ENCODE results near the gene RBPMS2. TPM values are rescaled to one million over a fixed set of nuclear protein-coding genes. Genes with fewer than 3 reads are reported as not detected.

The RBPMS2 gene
- total RNA-seq, 1 donor = 0.27 TPM

DNA sequence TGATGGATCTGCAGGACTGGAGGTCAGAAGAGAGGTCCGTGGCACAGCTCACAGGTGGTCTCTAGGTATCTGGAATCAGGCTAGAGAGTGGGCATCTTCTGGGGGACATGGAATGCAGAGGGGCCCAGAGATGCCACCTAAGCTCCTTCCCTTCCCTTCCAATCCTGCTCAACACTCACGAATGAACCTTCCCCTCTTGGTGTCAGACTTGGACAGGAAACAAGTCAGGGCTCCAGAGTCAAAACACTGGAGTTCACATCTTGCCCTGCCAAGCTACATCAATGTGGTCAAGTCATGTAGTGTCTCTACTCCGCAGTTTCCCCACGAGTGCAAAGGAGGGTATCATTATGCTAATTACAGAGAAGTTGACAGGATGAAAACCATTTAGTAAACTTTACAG, 16.0 kb upstream of the RBPMS2 start:
- no peak for DNase-seq (ENCODE audit: low read depth in 2 of 3, low spot score in 2 of 3)

DNA sequence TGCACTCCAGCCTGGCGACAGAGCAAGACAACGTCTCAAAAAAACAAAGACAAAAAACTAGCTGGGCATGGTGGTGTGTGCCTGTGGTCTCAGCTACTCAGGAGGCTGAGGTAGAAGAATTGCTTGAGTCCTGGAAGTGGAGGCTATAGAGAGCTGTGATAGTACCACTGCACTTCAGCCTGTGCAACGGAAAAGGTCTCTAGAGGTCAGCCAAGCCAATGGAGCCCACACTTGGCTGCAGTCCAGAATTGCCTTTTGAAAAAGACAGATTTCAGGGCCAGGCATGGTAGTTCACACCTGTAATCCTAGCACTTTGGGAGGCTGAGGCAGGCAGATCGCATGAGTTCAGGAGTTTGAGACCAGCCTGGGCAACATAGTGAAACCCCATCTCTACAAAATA, 8.4 kb upstream of the RBPMS2 start:
- DNase-seq (ENCODE audit: low read depth in 2 of 3, low spot score in 2 of 3) = no peak

DNA sequence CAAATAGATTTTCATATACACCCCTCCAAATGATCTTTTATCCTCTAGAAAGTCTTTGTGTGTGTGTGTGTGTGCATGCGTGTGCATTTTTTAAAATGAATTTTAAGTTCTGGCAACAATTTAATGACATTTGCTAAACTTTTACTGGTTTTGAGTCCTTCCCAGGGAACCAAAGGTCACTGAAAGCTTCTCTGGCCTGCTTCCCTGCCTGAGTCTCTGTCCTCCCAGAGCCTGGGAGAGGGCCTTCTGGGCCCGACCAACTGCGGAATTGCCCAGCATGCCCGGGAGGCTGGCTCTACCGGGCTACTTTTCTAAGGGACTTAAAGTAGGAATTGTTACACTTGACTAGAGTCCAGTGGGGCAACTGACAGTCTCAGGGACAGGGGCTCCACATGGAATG, 7.4 kb upstream of the RBPMS2 start:
- no peak for DNase-seq (ENCODE audit: low read depth in 2 of 3, low spot score in 2 of 3)

DNA sequence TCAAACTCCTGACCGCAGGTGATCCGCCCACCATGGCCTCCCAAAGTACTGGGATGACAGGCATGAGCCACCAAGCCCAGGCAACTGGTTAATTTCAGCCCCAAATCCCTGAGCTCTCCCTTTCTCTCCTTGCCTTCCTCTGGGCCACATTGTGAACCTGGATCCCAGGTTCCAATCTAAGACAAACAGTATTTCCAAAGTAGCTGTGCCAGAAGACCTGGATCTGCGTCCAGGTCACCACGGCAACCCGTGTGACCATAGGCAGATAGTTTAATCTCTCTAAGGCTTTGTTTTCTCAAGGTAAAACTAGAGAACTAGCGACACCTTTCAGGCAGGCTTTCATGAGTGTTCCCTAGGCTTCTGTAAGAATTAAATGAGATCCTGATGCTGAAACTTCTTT, 5.9 kb upstream of the RBPMS2 start:
- DNase-seq (ENCODE audit: low read depth in 2 of 3, low spot score in 2 of 3) = no peak

DNA sequence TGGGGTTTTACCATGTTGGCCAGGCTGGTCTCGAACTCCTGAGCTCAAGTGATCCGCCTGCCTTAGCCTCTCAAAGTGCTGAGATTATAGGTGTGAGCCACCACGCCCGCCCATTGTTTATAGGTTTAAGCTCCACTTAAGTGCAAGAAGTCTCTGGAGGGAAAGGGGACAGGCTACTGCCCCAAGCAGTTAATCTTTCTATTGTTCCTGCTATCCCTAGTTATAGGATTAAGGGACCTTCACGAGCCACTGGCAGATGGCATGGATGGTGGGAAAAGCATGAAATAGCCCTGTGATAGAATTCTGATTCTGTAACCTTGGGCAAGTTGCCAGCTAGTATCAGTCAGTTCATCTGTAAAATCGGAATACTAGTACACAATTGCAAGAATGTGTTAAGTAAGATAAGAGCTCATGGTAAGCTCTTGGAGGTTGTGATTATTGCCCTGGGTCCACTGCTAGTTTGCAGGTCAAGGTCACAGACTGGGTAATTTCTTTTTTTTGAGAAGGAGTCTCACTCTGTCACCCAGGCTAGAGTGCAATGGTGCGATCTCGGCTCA, 5.3 kb upstream of the RBPMS2 start:
- DNase-seq (ENCODE audit: low read depth in 2 of 3, low spot score in 2 of 3) = no peak

DNA sequence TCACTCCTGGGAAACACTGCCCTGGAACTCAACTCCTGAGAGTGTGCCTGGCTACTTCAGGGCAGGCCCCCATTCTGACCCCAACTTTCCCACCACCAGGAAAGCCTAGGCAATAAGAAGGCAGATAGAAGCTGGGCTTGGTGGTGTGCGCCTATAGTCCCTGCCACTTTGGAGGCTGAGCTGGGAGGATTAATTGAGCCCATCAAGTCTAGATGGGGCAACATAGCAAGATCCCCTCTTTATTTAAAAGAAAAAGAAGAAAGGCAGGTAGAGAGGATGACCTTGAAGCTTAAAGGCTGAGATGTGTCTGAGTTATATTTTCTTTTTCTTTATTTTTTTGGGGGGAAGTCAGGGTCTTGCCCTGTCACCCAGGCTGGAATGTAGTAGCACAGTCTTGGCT, 4.2 kb upstream of the RBPMS2 start:
- DNase-seq (ENCODE audit: low read depth in 2 of 3, low spot score in 2 of 3) = no peak

DNA sequence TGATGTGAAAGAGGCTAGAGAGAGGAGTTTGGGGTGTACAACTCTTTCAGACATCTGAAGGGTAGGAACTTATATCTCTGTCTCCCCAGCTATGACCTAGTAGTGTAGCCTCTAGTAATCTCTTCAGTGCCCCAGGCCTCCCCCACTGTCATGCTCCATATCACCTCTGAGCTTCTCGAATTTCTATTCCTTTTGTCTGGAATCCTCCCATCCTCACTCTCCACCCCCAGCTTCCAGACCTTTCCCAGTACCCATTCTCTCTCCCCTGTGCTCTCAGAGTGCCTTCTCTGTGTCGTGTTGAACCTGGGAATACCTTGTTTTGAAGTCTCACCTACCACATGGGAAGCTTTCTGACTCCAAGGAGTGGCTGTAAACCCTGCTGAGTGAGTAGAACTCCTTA, 3.6 kb upstream of the RBPMS2 start:
- DNase-seq (ENCODE audit: low read depth in 2 of 3, low spot score in 2 of 3) = no peak

DNA sequence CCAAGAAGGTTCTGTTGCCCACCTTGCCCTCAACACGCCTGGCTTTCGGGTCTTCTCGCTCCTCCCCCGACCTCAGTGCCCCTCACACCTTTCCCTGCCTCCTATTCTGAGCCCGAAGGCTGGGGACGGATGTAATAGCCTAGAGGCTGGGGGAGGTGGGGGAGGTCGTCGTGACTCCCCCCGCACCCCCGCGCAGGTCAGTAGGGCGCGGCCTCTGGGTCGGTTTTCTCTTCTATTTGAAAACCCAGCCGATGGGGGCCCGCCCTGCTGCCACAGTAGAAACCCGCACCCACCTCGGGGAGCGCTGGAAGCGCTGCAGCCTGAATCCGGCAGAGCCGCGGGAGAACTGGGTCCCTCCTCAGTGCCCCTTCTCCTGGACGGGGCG, 1.0 kb upstream of the RBPMS2 start:
- DNase-seq (ENCODE audit: low read depth in 2 of 3, low spot score in 2 of 3) = no peak

DNA sequence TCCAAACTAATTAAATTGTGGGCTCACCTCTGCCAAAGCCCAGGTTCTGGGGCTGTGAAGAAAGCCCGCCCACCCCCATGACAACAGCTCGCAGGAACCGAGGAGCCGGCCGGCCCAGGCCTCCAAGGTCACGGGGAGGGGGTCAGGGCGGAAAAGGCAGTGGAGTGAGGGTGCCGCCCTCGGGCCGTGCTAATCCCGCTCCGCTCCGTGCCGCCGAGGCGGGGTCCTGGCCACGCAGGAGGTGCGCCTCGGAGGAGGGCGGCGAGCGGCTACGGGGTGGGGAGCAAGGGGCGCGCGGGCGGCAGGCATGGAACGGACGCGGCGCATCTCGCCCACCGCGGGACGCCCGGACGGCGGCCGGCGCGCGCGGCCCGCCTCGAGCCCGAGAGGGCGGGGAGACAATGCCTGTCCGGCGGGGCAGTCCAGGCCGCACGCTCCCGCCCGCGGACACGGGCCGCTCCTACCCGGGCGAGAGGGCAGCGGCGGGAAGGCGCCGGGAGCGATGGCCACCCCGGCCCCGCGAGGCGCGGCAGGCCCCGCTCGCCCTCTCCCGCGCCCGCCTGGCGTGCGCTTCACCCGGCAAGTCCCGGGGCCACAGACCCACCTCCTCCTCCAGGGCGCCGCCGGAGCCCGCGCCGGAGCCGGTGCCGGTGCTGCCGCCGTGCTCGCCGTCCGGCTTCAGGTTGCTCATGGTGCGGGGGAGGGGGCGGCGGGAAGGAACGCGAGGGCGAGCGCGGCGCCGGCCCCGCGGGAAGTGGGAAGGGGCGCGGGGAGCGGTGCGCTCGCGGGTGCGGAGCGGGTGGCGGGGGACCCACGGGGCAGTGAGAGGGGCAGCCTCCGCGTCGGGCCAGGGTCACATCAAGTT, 528 bp downstream of the RBPMS2 start:
- peak in 1 of 3 donors; percentile 18 for DNase-seq (ENCODE audit: low read depth in 2 of 3, low spot score in 2 of 3)

DNA sequence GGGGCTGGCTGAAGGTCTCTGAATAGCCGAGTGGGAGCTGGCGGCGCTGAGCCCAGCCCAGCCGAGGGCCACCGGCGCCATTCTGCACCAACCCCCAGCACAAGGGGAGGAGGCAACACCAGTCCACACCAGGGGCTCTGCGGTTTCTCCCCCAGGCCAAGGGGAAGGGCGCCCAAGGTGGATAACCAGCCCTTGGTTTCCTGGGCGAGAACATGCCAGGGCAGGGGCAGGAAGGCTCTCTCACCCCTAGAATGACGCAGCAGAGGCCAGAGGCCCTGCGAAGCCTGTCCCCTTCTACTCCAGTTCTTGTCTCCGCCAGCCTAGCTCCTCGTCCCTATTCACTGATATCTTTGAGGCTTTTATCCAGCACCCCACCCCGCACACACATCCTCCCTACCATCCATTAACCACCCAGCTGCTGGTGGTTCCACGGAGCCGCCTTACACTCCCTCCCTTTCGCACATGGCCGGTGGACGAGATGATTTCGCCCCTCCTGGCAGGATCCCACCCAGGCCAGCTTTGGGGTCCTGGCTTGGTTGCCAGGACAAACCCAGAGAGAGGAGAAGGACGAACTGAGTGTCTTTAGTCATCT, 1.3 kb downstream of the RBPMS2 start:
- DNase-seq (ENCODE audit: low read depth in 2 of 3, low spot score in 2 of 3) = peak in 1 of 3 donors; percentile 19

DNA sequence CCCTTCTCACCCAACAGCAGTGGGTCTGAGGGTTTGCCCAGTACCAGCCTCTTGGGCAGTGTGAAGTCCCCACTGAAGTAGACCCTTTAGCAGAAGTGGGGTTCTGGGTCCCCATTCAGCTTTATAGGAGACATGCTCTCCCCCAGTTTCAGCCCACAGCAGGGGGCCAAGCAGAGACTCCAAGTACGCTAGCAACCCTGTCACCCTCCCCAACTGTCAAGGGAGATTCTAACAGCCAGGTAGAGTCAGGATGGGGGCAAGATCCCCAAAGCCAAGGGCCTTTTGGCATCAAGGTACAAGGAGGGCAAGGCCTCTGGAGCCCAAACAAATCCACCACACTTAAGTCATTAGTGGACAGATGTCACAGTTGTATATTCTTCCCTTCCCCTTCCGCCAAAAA, 1.8 kb downstream of the RBPMS2 start:
- DNase-seq (ENCODE audit: low read depth in 2 of 3, low spot score in 2 of 3) = no peak

DNA sequence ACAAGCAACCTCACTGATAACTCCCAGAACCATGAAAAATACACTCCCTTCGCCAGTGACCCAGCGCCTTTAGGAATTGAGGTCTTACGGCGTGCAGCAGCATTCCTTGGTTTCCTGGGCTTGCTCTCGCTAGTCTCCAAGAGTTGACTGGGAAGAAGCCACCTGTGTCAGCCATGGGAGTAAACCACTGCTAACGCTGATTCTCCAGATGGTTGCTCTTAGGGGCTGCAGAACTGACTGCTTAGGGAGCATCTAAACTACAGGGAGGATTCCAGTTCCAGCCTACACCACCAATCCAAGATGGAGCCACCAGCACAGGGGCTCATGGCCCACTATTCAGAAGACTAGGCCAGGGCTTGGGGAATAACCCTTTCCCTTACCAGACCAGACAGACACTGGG, 2.4 kb downstream of the RBPMS2 start:
- DNase-seq (ENCODE audit: low read depth in 2 of 3, low spot score in 2 of 3) = no peak

DNA sequence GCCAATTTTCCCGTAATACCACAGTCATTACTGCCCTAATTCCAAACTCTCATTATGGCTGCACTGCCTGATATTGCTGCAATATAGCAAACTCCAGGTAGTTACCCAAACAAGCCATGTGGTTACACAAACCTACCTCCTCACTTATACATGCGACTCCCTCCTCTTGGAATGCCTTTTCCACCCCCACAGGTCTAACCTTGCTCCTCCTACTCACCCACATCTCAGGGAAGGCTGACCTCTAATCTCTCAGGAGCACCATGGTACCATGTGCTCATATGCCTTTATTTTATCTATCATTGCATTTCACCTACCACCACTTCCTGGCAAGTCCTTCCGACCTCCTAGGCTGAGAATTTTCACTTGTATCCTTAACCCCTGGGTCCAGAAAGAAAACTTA, 2.9 kb downstream of the RBPMS2 start:
- no peak for DNase-seq (ENCODE audit: low read depth in 2 of 3, low spot score in 2 of 3)

DNA sequence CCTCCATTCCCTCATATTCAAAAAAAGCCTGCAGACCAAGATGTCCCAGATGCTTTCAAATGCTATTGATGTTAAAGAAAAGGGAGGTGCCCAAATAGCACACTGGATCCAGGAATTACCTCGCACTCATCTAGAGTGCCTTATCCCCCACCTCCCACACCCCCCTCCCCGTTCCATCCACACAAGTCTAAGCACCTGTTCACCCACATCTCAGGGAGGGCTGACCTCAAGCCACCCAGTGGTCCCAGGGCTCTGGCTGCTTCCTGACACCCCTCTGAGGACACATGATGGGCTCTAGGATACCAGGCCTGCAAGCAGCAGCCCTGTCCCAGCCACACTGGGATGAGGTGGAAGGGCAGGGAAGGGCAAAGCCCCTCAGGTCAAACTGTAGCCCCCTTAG, 4.8 kb downstream of the RBPMS2 start:
- DNase-seq (ENCODE audit: low read depth in 2 of 3, low spot score in 2 of 3) = no peak

DNA sequence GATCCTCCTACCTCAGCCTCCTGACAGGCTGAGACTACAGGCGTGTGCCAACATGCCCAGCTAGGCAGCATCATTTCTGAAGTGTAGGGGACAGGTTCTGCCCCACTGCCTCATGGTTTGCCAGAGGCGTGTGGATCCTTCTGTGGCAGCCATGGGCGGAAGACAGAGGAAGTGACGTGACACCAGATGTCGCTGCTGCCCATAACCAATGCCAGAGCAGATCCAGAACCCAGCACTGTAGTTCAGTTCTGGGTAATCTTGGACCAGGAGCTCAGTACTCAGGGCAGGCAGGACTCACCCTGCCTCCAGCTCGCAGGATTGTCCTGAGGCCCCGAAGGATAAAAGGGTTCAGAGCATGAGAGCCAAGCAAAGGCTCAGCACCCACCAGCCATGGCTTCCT, 8.2 kb downstream of the RBPMS2 start:
- no peak for DNase-seq (ENCODE audit: low read depth in 2 of 3, low spot score in 2 of 3)

DNA sequence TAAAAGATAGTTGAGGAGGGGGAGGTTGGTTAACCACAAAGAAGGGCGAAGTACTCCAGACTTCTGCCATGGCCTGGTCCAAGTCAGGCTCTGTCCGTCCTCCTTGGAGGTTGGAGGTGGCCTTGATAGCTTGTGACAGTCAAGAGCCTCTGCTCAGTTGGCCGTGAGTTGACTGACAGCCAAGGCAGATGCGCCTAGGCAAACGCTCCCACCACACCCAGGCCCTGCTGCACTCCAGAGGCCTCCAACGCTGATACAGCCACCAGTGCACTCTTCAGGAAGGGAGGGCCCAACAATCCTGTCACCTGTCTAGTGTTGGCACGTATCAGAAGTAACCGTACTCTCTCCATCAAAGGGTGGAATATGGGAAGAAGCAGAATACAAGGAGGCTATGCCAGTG, 9.3 kb downstream of the RBPMS2 start:
- no peak for DNase-seq (ENCODE audit: low read depth in 2 of 3, low spot score in 2 of 3)

DNA sequence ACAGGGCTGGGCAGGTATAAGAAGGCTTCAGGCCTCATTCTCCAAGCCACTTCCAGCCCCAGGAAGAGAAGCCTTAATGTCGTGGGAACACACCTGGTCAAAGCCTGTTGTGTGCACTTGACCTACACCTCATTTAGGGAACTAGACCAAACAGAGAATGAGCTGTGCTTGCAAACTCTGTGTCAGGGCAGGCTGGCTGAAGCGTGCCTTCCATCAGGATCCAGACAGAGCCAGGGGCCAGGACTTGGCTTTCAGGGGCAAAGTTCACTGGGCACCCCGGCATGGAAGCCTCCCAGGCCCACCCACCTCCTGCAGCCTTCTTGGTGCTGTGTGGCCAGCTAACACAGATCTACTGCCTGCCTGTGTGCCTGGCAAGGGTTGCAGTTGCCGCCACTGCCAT, 11.5 kb downstream of the RBPMS2 start:
- no peak for DNase-seq (ENCODE audit: low read depth in 2 of 3, low spot score in 2 of 3)

DNA sequence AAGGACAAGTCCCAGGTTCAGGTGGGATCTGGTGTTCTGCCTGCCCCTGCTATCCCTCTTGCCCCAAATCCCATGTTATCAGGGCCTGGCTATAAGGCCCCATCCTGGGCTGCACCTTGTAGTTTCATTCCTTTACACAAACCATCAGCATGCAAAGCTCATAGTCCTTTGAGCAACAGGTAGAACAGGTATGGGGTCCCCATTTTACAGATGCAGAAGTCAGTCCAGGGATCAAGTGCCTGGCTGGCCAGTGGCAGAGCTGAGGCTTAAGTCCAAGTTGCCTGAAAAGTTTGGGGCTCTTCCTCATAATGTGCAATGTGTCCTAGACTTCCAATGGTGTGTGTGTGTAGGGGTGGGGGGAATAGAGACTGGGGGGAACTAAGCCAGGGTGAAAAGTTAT, 11.9 kb downstream of the RBPMS2 start:
- DNase-seq (ENCODE audit: low read depth in 2 of 3, low spot score in 2 of 3) = no peak

DNA sequence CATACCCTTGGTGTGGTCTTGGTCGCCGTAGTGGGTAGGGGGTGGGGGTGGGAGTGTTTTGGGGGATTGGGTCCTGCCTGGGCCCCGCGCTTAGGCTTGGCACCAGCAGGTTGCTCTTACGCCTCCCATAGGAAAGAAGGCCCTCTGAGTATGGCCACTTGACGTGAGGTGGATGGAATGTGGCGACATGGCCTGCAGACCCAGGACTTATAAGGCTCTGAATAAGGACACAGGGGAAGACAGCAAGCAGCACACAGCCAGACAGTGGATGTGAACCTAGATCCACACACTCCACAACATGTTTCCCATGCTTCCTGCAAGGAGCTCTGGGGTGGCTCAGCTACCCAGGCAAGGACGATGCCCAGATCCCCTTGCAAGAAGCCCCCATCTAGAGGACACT, 12.4 kb downstream of the RBPMS2 start:
- DNase-seq (ENCODE audit: low read depth in 2 of 3, low spot score in 2 of 3) = no peak

DNA sequence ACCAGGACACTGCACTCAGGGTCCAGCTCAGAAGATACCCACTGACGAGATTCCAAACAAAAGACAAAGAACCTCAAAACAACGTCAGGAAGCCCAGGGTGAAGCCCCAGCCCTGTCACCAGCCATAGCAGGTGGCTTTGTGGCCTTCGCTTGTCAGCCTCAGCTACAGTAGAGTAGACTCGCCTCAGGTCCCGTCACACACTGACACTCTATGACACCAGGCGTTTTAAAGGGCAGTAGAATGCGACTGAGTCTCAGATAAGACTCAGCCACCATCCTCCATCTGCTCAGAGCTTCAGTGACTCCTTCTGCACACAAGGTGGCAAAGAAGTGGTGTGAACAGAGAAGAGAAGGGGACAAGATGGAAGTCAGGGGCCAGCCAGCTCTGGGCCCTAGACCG, 12.8 kb downstream of the RBPMS2 start:
- DNase-seq (ENCODE audit: low read depth in 2 of 3, low spot score in 2 of 3) = no peak

DNA sequence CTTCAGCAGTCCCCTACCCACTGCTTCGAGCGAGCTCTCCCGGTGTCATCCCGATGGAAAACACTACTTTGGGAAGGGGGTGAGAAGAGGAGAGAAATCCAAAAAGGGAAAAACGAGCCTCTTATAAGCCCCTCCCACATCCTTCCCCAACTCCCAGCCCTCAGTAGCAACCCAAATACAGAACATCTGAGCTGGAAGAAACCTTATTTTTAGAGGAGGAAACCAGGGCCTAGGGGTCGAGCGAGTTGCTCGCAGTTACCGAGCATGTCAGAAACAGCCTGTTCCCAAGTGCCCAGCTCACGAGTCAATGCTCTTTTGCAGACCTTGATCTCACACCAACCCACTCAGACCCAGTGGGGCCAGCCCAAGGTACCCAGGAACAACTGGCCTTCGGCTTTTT, 14.2 kb downstream of the RBPMS2 start:
- DNase-seq (ENCODE audit: low read depth in 2 of 3, low spot score in 2 of 3) = no peak

DNA sequence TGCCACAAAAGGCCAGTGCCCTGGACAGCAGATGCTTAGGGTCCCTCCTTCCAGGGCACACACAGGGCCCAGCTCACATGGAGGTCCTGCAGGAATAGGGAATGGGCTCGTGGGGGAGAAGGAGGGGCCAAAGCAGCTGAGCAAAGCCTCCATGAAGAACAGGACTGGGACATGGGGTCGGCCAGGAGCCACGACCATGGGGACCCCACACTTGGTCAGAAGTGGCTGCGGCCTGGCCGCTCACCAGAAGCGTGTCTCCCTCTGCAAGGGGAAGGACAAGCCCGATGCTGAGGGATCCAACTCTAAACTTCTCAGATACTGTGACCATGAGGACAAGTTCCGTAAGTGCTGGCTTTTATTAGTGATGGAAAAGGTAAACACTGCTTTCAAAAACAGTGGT, 15.3 kb downstream of the RBPMS2 start:
- DNase-seq (ENCODE audit: low read depth in 2 of 3, low spot score in 2 of 3) = no peak

All from hematopoietic multipotent progenitor cell (in vitro differentiated cells).